Measurements from ENCODE around the gene MBNL2. TPM values are rescaled to one million over a fixed set of nuclear protein-coding genes. Genes with fewer than 3 reads are reported as not detected.

MBNL2 gene
- polyA plus RNA-seq, 1 experiment, result 44.0 TPM

DNA sequence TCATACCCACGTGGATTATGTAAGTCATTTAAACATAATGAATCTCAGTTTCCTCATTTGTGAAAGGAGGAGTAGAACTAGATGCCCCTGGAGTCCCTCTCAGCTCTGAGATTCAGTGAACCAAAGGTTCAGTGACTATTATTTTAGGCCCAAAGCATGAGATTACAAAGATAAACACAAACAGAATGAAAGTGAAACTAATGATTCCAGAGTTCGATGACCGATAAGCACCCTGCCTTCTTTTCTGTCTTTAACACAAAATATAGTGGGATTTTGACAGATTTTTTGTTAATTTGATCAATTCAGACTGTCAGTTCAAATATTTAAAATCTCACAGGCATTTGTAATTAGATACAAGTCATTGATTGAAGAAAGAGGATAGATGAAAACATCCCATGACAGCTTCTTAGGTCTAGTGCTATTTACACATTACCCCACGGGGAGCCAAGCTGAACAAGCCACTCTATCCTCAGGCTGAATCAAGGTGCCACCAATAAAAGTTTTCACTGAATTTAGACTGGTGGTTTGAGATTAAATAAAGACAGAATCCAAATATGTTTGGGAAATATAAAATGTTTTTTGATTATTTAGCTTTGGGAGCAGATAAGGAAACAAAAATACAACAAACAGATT lies 147.2 kb downstream of the MBNL2 start:
- Histone ChIP-seq H3K27ac (ENCODE audit: low read depth, low read length) (no peak overlapping the region), H3K9me3 (ENCODE audit: control insufficient read depth, insufficient read depth, low read length) (no peaks in the 10 kb centered on the region), H3K27me3 (ENCODE audit: control insufficient read depth, insufficient read depth, low read length) (no peaks in the 10 kb centered on the region), H3K4me3 (ENCODE audit: low read depth, low read length) (peak overlapping the region; percentile 5; the same call in 1 of the 2 replicates)
- POLR2A ChIA-PET, result no interaction called here
- TF ChIP-seq, protein P1, sequence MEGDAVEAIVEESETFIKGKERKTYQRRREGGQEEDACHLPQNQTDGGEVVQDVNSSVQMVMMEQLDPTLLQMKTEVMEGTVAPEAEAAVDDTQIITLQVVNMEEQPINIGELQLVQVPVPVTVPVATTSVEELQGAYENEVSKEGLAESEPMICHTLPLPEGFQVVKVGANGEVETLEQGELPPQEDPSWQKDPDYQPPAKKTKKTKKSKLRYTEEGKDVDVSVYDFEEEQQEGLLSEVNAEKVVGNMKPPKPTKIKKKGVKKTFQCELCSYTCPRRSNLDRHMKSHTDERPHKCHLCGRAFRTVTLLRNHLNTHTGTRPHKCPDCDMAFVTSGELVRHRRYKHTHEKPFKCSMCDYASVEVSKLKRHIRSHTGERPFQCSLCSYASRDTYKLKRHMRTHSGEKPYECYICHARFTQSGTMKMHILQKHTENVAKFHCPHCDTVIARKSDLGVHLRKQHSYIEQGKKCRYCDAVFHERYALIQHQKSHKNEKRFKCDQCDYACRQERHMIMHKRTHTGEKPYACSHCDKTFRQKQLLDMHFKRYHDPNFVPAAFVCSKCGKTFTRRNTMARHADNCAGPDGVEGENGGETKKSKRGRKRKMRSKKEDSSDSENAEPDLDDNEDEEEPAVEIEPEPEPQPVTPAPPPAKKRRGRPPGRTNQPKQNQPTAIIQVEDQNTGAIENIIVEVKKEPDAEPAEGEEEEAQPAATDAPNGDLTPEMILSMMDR (IDR thresholded peaks at IDR 0.05; ENCODE audit: low read depth, low read length), result no peak
- DNase-seq (ENCODE audit: low read depth, low spot score), result no peak
- CTCF ChIA-PET, result interaction anchor here (0.7 to 3.7 kb wide), 6 partner anchors 9 to 260 kb away, joined by 3 to 23 read pairs (median 3); no protein-coding TSS in a partner anchor

DNA sequence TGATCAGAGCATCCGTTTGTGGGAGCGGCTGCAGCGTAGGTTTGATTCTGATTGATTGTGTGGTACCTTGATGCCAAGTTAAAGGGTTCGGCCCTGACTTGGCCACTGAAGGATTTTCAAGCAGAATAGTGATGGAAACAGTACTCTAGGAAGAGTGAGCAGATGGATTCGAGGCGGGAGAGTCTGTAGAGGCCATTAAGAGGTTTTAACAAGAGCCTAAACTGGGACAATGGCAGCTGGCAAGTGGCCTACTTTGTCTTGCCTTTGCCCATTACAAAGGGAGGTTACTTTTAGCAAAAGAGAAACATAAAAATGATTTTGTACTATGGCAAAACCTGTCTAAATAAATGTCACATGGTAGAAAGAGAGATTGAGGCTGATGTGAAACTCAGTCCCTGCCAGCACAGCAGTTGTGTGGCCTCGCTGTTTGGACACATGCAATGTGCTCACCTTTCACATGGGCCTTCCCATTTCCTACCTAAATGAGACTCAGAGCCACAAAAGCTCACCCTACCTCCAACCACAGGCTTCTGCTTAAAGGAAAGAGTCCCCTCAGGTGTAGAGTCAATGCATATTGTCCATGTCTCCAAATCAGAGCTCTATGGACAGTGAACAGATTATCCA lies 149.5 kb downstream of the MBNL2 start:
- ChIA-PET CTCF (interaction anchor here (1.1 kb wide), 1 partner anchor 262 kb away, joined by 5 read pairs; no protein-coding TSS in a partner anchor), POLR2A (no interaction called here)
- no peak for DNase-seq (ENCODE audit: low read depth, low spot score)
- Histone ChIP-seq H3K9me3 (ENCODE audit: control insufficient read depth, insufficient read depth, low read length) (no peaks in the 10 kb centered on the region), H3K27me3 (ENCODE audit: control insufficient read depth, insufficient read depth, low read length) (no peaks in the 10 kb centered on the region), H3K4me3 (ENCODE audit: low read depth, low read length) (no peak overlapping the region), H3K27ac (ENCODE audit: low read depth, low read length) (no peak overlapping the region)
- TF ChIP-seq, protein P1 (IDR thresholded peaks at IDR 0.05; ENCODE audit: low read depth, low read length), result no peak

DNA sequence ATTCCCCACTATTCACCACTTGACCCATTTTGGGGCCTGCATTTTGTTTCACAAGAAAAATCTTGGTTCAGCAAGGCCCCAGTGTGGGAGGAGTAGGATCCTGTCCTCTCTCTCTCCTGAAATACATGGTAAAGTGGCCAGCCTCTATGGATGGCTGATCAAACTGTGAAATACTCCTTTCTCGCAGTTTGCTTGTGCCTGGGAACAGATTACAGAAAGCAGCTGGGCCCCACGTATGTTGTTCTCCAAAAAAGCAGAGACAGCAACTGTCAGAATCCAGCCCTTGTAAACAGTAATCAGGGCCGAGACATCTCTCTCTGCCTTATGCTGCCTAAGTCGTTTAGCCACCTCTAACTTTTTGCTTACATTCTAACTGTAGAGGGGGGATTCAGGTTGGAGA lies 150.8 kb downstream of the MBNL2 start:
- Histone ChIP-seq H3K9me3 (ENCODE audit: control insufficient read depth, insufficient read depth, low read length) (no peaks in the 10 kb centered on the region), H3K4me3 (ENCODE audit: low read depth, low read length) (no peak overlapping the region), H3K27me3 (ENCODE audit: control insufficient read depth, insufficient read depth, low read length) (no peaks in the 10 kb centered on the region), H3K27ac (ENCODE audit: low read depth, low read length) (no peak overlapping the region)
- TF ChIP-seq, protein P1 (IDR thresholded peaks at IDR 0.05; ENCODE audit: low read depth, low read length), result no peak
- POLR2A ChIA-PET, result no interaction called here
- CTCF ChIA-PET, result no interaction called here
- DNase-seq (ENCODE audit: low read depth, low spot score), result no peak

DNA sequence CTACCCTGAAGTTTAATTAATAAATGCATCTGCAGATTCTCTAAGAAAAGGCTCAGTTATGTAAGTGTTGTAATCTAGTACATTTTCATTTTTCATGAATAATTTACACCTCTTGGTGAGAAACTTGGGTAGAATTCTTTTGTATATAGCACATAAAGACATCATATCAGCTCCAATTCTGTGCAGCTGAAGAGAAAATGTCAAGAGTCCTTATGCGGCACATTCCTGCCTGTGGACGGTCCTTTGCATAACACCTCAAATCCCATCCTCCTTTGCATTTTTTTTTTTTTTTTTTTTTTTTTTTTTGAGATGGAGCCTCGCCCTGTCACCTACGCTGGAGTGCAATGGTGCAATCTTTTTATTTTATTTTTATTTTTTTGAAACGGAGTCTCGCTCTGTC lies 151.7 kb downstream of the MBNL2 start:
- Histone ChIP-seq H3K27me3 (ENCODE audit: control insufficient read depth, insufficient read depth, low read length) (no peaks in the 10 kb centered on the region), H3K27ac (ENCODE audit: low read depth, low read length) (no peak overlapping the region), H3K4me3 (ENCODE audit: low read depth, low read length) (no peak overlapping the region), H3K9me3 (ENCODE audit: control insufficient read depth, insufficient read depth, low read length) (no peaks in the 10 kb centered on the region)
- CTCF ChIA-PET, result no interaction called here
- DNase-seq (ENCODE audit: low read depth, low spot score), result no peak
- TF ChIP-seq, protein P1 (IDR thresholded peaks at IDR 0.05; ENCODE audit: low read depth, low read length), result no peak
- POLR2A ChIA-PET, result no interaction called here

DNA sequence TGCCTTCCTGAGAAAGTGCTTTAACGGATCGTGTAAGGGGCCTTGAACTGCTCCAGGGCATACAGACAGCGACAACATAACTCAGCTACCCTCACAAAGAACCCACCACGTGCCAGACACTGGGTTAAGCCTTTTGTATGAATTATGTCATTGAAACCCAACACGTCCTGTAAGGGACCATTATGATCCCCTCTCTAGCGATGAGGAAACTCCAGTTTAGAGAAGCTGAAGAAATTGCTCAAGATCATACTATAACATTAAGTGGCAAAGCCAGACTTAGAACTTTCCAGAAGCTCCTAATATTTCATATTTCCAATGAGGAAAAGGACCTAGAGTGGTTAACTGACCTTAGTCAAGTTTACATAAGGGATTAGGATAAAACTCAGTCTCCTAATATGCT lies 154.8 kb downstream of the MBNL2 start:
- Histone ChIP-seq H3K9me3 (ENCODE audit: control insufficient read depth, insufficient read depth, low read length) (no peaks in the 10 kb centered on the region), H3K4me3 (ENCODE audit: low read depth, low read length) (no peak overlapping the region), H3K27me3 (ENCODE audit: control insufficient read depth, insufficient read depth, low read length) (no peaks in the 10 kb centered on the region), H3K27ac (ENCODE audit: low read depth, low read length) (no peak overlapping the region)
- CTCF ChIA-PET, result no interaction called here
- no peak for DNase-seq (ENCODE audit: low read depth, low spot score)
- POLR2A ChIA-PET, result no interaction called here
- TF ChIP-seq, protein P1 (IDR thresholded peaks at IDR 0.05; ENCODE audit: low read depth, low read length), result no peak
